Mesodermal cell (in vitro differentiated cells): ENCODE results near the gene LCA5L. TPM values are rescaled to one million over a fixed set of nuclear protein-coding genes. Genes with fewer than 3 reads are reported as not detected.
A peak's percentile ranks its signal among the peaks of the same experiment; 100 is the strongest.

Source experiments
- H3K27ac ChIP-seq: 2 replicates; pipeline ENCODE4 v1.7.0; 2013; ENCODE audit warnings: mild to moderate bottlenecking, low read depth, low read length, moderate library complexity; ENCODE audit not compliant: severe bottlenecking
- H3K36me3 ChIP-seq: 2 replicates; pipeline ENCODE4 v1.7.1; 2013; ENCODE audit warnings: mild to moderate bottlenecking, low read length, moderate library complexity; ENCODE audit not compliant: control insufficient read depth, insufficient read depth
- H3K4me1 ChIP-seq: one replicate; pipeline ENCODE4 v1.7.1; 2013; ENCODE audit warnings: mild to moderate bottlenecking, low read length; ENCODE audit not compliant: insufficient read depth, control insufficient read depth, poor library complexity, severe bottlenecking
- H3K4me3 ChIP-seq: 2 replicates; pipeline ENCODE4 v1.7.0; 2013; ENCODE audit warnings: low read length, control low read depth, mild to moderate bottlenecking; ENCODE audit not compliant: insufficient read depth, poor library complexity, severe bottlenecking; ENCODE audit errors: extremely low read depth
- H3K9me3 ChIP-seq: 2 replicates; pipeline ENCODE4 v1.7.1; 2013; ENCODE audit warnings: mild to moderate bottlenecking, low read length, moderate library complexity; ENCODE audit not compliant: control insufficient read depth
- WGBS, 2 experiments: methylation state at CpG; one replicate each; pipeline ENCODE4 v1.1.5; 2013; ENCODE audit warnings: missing lambda C conversion rate in 2 of 2; ENCODE audit not compliant: insufficient coverage in 2 of 2; 5-methylcytosine and 5-hydroxymethylcytosine counted together
- polyA plus RNA-seq, 2 experiments: library from polyadenylated mRNA; stranded (reverse); fragments of 50-300 nt; gene quantifications; one replicate each; pipeline ENCODE4 v1.2.3, GENCODE V29; 2013

Gene LCA5L
- 2.0 TPM for polyA plus RNA-seq (2013, experiment 1 of 2)
- 2.1 TPM for polyA plus RNA-seq (2013, experiment 2 of 2)

DNA sequence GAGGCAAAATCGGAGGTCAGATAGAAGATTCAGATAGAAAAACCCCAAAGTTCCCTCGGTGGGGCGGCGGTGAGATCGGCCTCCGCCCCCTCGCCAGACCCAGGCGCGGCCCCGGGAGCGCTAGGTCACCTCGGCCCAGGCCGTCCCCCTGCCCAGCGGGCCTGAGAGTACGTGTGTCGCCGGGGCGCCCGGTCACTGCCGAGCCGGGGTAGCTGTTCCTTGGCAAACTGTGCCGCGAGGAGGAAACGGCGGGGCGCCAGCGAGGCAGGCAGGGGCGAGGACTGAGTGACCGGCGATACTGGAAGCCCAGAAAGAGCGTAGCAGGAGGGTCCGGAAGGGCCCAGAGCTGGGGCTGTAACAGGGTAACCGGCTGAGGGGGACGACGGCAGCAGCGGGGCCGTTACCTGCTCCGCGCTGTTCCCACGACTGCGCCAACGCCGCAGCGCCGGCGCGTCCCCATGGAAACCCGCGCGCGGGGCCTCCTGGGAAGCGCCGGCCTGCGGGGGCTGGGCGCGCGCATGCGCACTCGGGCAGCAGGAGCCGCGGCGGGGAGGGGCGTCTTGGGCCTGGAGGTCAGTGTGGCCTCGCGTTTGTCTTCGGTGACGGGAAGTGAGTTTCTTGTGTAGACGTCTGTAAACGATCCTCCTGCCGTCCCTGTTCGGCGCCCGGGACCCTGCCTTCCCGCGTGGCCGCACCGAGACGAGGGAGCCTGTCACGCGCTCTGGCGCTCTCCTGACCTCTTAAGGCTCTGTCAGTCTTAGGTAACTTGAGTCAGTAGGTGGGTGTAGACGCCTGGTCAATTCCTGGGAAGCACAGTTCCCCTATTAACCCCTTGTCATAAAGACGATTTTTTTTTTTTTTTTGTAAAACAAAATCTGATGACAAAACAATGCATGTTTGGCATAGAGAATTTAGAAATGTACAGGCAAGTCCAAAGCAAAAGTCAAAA lies at the start of gene LCA5L:
LCA5L (minus strand) TSS at position 458 of the 949 bp plus-strand sequence. CDS start 17,285 bp downstream, outside the sequence.
- H3K4me3 ChIP-seq: peak within 1 kb of the TSS; percentile 83
- H3K4me1 ChIP-seq: peaks cover 6% of the 10 kb centered on the region
- peak within 1 kb of the TSS; percentile 96 for H3K27ac ChIP-seq
- H3K36me3 ChIP-seq: no peaks in the 10 kb centered on the region
- WGBS, 2 experiments: 0 to 1% methylated on average over 51 to 68 of the region's 83 CpGs
- H3K9me3 ChIP-seq: no peaks in the 10 kb centered on the region

DNA sequence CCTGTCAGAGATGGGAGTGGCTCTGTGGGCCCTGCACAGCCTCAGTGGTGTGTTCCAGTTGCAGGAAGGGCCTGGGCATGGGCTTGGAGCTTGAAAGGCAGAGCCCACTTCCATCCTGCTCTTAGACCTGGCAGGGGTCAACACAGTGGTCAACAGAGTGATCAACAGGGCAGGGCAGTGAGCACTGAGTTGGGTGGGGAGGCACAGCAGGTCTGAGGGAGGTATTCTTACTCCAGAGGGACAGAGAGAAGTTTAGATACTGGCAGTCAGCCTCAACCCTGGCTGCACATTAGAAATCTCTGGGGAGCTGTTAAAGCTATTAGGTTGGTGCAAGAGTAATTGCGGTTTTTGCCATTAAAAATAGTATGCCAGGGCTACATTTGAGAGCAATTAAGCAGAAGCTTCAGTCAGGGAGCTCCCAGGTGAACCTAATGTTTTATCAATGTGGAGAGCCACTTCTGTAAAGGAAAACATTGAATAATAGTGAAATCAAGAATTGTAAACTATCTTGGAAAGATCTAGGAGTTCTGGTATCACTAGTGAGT lies 43.9 kb upstream of the LCA5L start:
- WGBS, 2 experiments: 78 to 91% methylated on average over 1 of the region's 1 CpG
- Histone ChIP-seq H3K36me3 (no peaks in the 10 kb centered on the region), H3K27ac (no peak overlapping the region), H3K4me3 (no peak overlapping the region), H3K9me3 (no peaks in the 10 kb centered on the region), H3K4me1 (no peaks in the 10 kb centered on the region)

DNA sequence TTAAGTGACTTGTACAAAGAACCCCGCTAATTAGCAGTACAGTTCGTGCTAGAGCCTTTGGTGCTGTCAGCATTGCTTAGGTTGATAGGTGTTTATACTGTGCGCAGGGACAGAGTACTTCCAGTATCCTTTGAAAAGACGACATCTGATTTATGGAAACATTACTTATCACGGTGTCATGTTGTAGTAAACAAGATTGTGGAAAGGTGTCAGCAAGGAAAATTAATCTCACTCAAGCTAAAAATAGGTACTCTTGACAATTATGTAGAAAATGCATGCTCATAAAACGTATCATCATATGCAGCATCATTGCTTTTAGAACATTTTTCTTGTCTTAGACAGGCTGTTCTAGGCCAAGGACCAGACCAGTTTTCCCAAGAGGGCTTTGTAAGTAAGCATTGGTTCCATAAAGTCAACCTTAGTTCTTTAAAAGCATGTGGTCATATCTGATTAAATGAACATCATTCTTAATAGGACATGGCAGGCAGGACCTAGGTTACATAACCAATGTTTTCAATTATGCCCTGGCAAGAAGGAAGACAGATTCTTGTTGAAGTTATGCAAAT lies 39.2 kb upstream of the LCA5L start:
- 88 to 92% methylated on average over 4 to 5 of the region's 6 CpGs for WGBS, 2 experiments

DNA sequence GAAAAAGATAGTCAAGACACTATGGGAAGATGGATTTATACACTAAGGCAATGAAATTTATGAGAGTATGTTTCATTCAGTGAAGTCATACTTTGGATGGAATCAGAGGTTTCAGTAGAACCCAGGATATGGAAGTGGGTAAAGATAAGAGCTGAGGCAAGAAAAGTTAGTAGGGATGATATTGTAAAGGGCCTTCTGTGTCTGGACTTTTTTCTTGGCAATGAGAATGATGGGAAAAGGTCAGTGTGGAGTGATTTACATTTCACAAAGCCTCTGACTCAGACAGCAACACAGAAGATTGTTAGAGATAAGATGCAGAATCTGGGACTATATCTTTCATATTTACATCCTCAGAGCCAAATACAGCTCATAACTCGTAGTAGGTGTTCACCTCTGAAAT lies 38.3 kb upstream of the LCA5L start:
- WGBS, 2 experiments: no CpG with 5 or more reads among the region's 1 CpG
- Histone ChIP-seq H3K36me3 (no peaks in the 10 kb centered on the region), H3K9me3 (no peaks in the 10 kb centered on the region)

More for the DNA sequence above, 39.2 kb upstream of the LCA5L start:
- no peak overlapping the region for H3K27ac ChIP-seq
- H3K36me3 ChIP-seq: no peaks in the 10 kb centered on the region
- no peaks in the 10 kb centered on the region for H3K9me3 ChIP-seq
- H3K4me1 ChIP-seq: no peaks in the 10 kb centered on the region
- H3K4me3 ChIP-seq: no peak overlapping the region

DNA sequence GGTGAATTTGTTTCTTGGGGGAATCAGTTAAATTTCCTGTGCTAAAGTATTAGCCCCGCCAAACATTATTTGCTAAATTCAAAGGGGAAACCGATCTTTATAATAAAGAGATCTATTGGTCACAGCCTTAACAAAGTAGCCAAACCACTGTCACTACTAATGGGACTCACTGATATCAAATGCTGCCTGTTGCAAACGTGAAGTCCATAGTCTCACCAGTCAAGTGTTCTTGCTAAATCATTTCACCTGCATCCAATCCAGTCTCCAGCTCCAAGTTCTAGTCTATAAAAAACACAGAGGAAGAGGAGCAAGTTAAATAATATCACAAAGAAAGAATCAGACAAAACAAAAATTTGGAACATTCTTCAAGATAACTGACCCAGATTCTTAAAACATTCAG lies 36.3 kb upstream of the LCA5L start:
- Histone ChIP-seq H3K4me1 (no peaks in the 10 kb centered on the region), H3K27ac (no peak overlapping the region), H3K36me3 (no peaks in the 10 kb centered on the region), H3K4me3 (no peak overlapping the region), H3K9me3 (no peaks in the 10 kb centered on the region)
- 60 to 81% methylated on average over 2 of the region's 3 CpGs for WGBS, 2 experiments

More for the DNA sequence above, 38.3 kb upstream of the LCA5L start:
- Histone ChIP-seq H3K27ac (no peak overlapping the region), H3K4me3 (no peak overlapping the region), H3K4me1 (no peaks in the 10 kb centered on the region)

DNA sequence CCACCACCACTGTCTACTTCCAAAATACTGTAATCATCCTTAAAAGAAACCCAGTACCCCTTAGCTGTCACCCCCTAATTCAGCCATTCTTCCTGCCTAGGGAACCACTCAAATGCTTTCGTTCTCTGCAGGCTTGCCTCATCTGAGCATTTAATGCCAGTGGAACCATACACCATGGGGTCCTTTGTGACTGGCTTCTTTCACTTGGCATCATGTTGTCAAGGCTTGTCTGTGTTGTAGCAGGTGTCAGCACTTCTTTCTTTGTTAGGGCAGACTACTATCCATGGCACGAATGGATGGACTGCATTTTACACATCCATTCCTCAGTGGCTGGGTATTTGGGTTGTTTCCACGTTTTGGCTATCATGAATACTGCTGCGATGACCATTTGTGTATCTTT lies 34.7 kb upstream of the LCA5L start:
- 89 to 95% methylated on average over 2 to 4 of the region's 4 CpGs for WGBS, 2 experiments

DNA sequence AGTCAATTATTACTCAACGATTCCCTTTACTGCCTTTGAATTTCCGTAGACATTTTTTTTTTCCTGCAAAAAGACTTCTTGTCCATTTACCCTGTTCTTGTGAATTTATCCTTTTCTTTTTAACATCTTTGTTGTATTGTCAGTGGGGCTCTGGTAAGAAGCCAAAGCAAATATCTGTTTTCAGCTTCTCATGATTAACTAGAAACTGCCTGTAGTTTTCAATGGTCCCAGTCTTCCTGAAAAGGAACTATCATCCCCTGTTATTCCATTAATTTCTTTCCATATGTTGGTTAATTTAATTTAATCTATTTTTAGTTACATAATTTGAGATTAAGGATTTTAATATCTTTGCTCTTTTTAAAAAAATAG lies 34.2 kb upstream of the LCA5L start:
- Histone ChIP-seq H3K27ac (no peak overlapping the region), H3K9me3 (no peaks in the 10 kb centered on the region), H3K4me1 (no peaks in the 10 kb centered on the region), H3K4me3 (no peak overlapping the region), H3K36me3 (no peaks in the 10 kb centered on the region)
- 80% methylated on average over 1 of the region's 2 CpGs; no CpG with 5 or more reads in 1 of the 2 experiments for WGBS, 2 experiments

More for the DNA sequence above, 34.7 kb upstream of the LCA5L start:
- Histone ChIP-seq H3K4me1 (no peaks in the 10 kb centered on the region), H3K9me3 (no peaks in the 10 kb centered on the region), H3K4me3 (no peak overlapping the region), H3K36me3 (no peaks in the 10 kb centered on the region), H3K27ac (no peak overlapping the region)

DNA sequence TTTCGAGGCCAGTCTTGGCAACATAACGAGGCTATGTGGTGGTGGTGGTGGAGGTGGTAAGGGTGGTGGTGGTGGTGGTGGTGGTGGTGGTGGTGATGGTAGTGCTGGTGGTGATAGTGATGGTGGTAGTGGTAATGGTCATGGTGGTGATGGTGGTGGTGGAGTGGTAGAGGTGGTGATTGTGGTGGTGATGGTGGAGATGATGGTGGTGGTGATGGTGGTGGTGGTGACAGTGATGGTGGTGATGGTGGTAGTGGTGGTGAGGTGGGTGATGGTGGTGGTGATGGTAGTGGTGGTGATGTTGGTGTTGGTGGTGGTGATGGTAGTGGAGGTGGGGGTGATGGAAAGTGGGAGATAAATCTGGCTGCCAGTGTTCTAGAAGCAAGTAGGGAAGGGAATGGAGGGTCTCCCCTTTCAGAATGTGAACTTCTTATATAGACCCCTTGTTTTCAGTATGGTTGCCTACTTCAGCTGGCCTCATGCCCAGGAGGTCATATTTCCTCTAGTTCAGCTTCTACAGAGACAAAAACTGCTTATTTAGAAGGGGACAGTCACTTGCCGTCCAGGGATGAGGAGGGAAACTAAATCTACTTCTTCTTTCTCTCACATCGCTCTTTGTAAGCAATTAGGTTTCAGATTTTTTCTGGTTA lies 33.7 kb upstream of the LCA5L start:
- Histone ChIP-seq H3K4me3 (no peak overlapping the region), H3K9me3 (no peaks in the 10 kb centered on the region), H3K27ac (no peak overlapping the region), H3K36me3 (no peaks in the 10 kb centered on the region), H3K4me1 (no peaks in the 10 kb centered on the region)
- 82 to 91% methylated on average over 3 to 4 of the region's 4 CpGs for WGBS, 2 experiments

DNA sequence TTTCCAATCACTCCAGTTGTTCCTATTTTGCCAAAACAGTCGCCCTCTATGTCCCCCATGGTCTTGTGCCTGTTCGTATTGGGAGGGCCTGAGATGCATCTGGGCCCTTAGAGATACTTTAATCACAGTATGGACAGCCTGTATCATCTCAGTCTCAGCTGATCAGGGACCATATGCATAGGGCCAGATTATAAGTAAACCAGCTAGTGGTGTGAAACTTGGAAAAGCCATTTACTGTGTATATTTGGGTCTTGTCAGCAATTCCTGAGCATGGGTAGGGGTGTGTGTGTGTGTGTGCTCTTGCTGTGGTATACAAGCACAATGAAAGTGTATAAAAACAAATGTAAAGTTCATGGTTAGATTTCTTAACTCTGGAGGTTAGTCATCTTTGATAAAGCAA lies 29.0 kb upstream of the LCA5L start:
- H3K27ac ChIP-seq: no peak overlapping the region
- H3K4me1 ChIP-seq: no peaks in the 10 kb centered on the region
- H3K9me3 ChIP-seq: no peaks in the 10 kb centered on the region
- 80 to 94% methylated on average over 2 of the region's 2 CpGs for WGBS, 2 experiments
- H3K4me3 ChIP-seq: no peak overlapping the region
- no peaks in the 10 kb centered on the region for H3K36me3 ChIP-seq

DNA sequence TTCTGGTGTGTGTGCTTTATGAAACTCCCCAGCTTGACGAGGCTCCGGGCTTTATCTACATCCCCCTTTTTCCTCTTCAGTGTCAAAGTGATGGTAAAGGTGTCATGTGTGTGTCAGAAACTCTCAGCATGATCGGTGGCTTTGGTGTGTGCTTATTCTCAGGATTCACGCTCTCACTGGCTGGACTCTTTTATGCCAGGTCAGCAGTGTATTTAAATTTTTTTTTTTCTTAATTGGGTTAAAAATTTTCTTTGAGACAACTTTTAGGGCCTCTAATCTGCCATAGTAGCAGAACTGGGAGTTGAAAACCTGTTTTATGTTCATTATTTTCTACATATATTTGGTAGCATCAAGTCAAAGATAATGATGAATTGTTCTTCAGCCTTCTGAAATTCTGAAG lies 27.2 kb upstream of the LCA5L start:
- no CpG with 5 or more reads among the region's 4 CpGs for WGBS, 2 experiments
- Histone ChIP-seq H3K9me3 (no peaks in the 10 kb centered on the region), H3K4me3 (no peak overlapping the region), H3K4me1 (no peaks in the 10 kb centered on the region), H3K36me3 (no peaks in the 10 kb centered on the region), H3K27ac (no peak overlapping the region)
